HAP-1 (cell line): ENCODE results near the gene ZNHIT6.

Experiments used
- DNase-seq, 2 experiments: peaks; one replicate each; pipeline ENCODE4 v3.0.0-alpha.2; 2016 to 2020; ENCODE audit warnings: low spot score in 2 of 2
- H3K27me3 ChIP-seq: fragments of 250-450 bp; sonication (Bioruptor Pico); 2 replicates; pipeline ENCODE4 v1.5.1; 2020; ENCODE audit warnings: low read depth, mild to moderate bottlenecking, moderate library complexity
- H3K36me3 ChIP-seq: fragments of 250-450 bp; sonication (Bioruptor Pico); replicated peaks from 2 replicates; pipeline ENCODE4 v1.5.1; 2020; ENCODE audit warnings: mild to moderate bottlenecking
- H3K4me1 ChIP-seq: fragments of 250-450 bp; sonication (Bioruptor Pico); 2 replicates; pipeline ENCODE4 v1.5.1; 2020; ENCODE audit warnings: mild to moderate bottlenecking
- H3K4me3 ChIP-seq: fragments of 250-450 bp; sonication (Bioruptor Pico); 2 replicates; pipeline ENCODE4 v1.5.1; 2020; ENCODE audit warnings: mild to moderate bottlenecking, moderate library complexity
- H3K9me3 ChIP-seq: fragments of 250-450 bp; sonication (Bioruptor Pico); 2 replicates; pipeline ENCODE4 v1.5.1; 2020; ENCODE audit warnings: mild to moderate bottlenecking, moderate library complexity
- in situ Hi-C: fragments of 300-500 bp; cut with MboI; formaldehyde crosslinking; loops from 3 replicates; pipeline ENCODE4 v1.14.3; 2020; ENCODE audit warnings: low sequenced_read_pairs, inconsistent platforms, mixed read lengths

The ZNHIT6 gene

DNA sequence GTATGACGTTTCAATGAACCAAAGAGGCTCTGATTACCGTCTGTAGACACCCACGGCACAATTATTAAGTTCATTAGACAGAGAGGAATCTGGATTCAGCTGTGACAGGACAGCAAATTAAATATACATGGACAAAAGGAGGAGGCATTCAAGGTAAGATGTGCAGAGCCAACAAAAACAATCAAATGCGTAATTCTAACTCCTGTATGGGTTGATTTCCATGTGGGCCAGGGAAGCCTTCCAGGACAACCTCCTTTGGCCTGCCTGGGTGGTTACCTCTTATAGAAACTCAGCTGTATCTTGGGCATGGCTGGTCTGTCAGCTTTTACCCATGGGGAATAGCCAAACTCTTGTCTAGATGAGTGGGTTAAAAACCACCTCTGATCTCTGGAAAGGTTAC is 83.9 kb downstream of the ZNHIT6 start:
- H3K36me3 ChIP-seq: no peaks in the 10 kb centered on the region; the same call in 1 of the 2 replicates
- DNase-seq: no peak
- H3K9me3 ChIP-seq: peaks cover 4% of the 10 kb centered on the region; the same call in 1 of the 2 replicates
- H3K27me3 ChIP-seq: no peaks in the 10 kb centered on the region
- in situ Hi-C loops: no loop called here
- H3K4me3 ChIP-seq: no peak overlapping the region
- H3K4me1 ChIP-seq: no peaks in the 10 kb centered on the region; the same call in 1 of the 2 replicates

DNA sequence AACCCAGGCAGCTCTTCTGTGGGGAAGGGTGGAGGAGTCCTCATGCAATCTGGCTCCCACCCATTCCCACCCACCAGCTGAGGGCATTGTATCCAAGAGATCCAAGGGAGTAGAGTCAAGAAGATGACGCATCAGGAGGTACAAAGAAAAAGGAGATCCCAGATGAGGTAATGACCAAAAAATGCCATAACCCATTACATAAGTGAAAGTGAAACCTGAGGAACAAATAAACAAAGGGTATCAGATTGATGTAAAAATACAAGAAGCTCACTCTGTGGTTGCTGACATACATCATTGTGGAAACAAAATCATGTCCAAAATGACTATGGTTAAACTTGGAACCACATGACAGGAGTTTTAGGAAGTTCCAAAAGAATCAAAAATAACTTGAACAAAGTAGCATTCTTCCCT is 85.2 kb downstream of the ZNHIT6 start:
- DNase-seq: no peak
- Histone ChIP-seq H3K9me3 (peaks cover 4% of the 10 kb centered on the region; the same call in 1 of the 2 replicates), H3K36me3 (no peaks in the 10 kb centered on the region; the same call in 1 of the 2 replicates), H3K4me3 (no peak overlapping the region), H3K4me1 (no peaks in the 10 kb centered on the region), H3K27me3 (no peaks in the 10 kb centered on the region)
- in situ Hi-C loops: no loop called here

DNA sequence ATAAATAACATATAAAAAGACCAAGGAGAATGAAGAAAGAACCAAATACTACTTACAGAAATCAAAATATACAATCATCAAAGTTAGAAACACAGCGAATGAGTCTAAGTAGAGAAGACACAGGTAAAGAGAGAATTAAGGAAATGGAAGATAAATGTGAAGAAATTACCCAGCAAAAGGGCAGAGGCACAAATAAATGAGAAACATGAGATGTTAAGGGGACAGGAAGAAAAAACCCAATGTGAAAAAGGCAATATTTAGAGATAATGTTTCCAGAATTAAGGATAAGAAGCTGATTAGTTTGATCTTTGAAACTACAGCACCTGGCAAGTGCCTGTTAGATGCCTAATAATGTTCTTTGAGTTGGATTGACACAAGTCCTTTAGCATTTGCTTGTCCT is 86.8 kb downstream of the ZNHIT6 start:
- DNase-seq: no peak
- H3K4me3 ChIP-seq: no peak overlapping the region
- H3K4me1 ChIP-seq: no peaks in the 10 kb centered on the region
- no peaks in the 10 kb centered on the region for H3K27me3 ChIP-seq
- peaks cover 4% of the 10 kb centered on the region; the same call in 1 of the 2 replicates for H3K9me3 ChIP-seq
- in situ Hi-C loops: no loop called here
- no peaks in the 10 kb centered on the region for H3K36me3 ChIP-seq

DNA sequence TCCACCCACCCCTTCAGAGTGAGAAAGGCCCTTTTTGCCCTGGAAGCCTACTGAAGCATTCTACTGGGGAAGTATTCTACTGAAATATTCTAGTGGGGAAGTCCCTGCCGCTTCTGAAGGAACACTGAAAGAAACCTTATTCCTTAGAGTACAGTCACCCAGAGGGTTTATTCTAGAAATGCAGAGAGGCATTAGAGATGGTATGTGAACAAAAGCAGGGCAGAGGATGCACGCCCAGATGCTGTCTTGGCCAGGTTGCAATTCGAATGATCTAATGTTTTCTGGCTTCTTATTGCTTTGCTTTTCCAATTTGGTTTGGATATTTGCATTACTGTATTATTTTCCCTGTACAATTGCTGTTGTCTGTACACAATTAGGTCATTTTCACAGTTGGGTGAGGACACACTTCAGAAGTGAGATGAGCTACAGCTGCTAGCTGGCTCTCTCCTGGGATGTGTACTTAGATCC is 90.6 kb downstream of the ZNHIT6 start:
- in situ Hi-C loops: no loop called here
- Histone ChIP-seq H3K36me3 (no peaks in the 10 kb centered on the region), H3K27me3 (no peaks in the 10 kb centered on the region), H3K4me1 (no peaks in the 10 kb centered on the region), H3K4me3 (no peak overlapping the region), H3K9me3 (peaks cover 4% of the 10 kb centered on the region; the same call in 1 of the 2 replicates)
- no peak for DNase-seq

DNA sequence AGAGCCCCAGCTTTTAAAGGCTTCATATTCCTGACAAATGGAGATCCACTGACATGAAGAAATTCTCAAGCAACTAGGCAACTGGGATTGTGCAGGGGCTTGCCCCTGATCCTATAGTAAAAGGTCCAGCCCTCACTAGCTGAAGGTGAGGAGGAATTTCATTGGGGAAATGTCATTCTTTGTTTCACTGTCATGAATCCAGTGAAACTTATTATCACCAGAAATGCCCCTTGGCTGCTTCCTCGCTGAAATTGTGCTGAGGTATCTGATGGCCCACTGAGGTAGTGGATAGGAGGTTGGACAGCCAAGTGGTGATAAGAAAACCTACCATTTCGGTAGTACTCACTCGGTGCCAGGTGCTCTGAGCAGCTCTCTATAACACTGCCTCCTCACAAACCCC is 91.5 kb downstream of the ZNHIT6 start:
- no peaks in the 10 kb centered on the region for H3K27me3 ChIP-seq
- H3K4me3 ChIP-seq: no peak overlapping the region
- peaks cover 4% of the 10 kb centered on the region; the same call in 1 of the 2 replicates for H3K9me3 ChIP-seq
- no peaks in the 10 kb centered on the region for H3K36me3 ChIP-seq
- in situ Hi-C loops: no loop called here
- no peaks in the 10 kb centered on the region for H3K4me1 ChIP-seq
- DNase-seq: no peak

DNA sequence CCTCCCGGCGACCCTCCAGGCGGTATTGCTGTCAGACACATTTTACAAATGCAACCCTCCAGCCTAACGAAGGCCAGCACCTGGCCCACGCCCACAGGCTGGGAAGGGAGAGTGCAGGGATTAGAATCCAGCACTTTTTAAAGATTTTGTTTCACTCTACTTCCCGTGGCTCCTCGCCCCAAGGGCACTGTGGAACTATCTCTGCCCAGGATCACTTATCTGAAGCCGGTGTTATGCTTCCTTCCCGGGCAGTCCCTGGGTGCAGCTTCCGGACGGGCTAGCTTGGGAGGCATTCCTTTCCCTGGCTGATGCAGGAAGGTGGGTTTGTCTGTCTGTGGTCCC is 91.9 kb downstream of the ZNHIT6 start:
- DNase-seq: no peak
- H3K4me3 ChIP-seq: no peak overlapping the region
- in situ Hi-C loops: no loop called here
- H3K4me1 ChIP-seq: no peaks in the 10 kb centered on the region
- no peaks in the 10 kb centered on the region for H3K27me3 ChIP-seq
- 0 out of 2 replicates have a peak, but pooled peaks cover under 1% of the 10 kb centered on the region for H3K9me3 ChIP-seq
- no peaks in the 10 kb centered on the region for H3K36me3 ChIP-seq

DNA sequence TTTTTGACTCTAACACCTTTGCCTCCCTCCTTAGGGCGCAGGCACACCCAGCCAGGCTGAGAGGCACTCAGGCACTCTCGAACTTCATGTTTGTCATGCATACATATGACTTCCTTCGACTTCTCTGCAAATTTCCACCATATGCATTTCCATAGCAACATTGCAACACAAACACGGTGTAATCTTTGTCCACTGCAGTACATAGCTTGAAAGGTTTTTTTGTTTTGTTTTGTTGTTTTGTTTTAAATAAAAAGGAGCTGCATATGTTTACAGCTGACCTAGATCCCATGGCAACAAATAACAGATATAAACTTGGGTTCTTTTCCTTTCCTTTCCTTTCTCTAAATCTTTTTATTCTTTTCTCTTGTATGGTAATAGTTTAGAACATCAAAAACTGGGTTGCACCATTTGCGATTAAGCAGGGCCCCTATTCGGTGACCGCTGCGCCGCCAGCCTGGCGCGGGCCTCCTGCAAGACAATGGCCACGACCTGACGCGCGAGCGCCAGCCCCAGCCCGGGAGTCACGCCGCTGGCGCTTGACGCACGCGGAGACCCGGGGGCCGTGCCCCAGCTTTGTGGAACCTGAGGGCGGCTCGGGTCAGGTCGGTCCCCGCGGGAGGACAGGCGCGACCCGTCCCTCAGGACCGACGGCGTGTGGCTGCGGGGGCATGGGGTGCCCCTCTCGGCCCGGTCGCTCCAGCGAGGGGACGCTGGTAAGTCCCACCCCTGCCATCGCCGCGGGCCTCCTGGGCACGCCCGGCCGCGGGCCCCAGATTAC is 92.5 kb downstream of the ZNHIT6 start:
- Histone ChIP-seq H3K4me1 (no peaks in the 10 kb centered on the region), H3K27me3 (no peaks in the 10 kb centered on the region), H3K36me3 (no peaks in the 10 kb centered on the region), H3K9me3 (no peaks in the 10 kb centered on the region), H3K4me3 (no peak overlapping the region)
- in situ Hi-C loops: no loop called here
- no peak for DNase-seq

DNA sequence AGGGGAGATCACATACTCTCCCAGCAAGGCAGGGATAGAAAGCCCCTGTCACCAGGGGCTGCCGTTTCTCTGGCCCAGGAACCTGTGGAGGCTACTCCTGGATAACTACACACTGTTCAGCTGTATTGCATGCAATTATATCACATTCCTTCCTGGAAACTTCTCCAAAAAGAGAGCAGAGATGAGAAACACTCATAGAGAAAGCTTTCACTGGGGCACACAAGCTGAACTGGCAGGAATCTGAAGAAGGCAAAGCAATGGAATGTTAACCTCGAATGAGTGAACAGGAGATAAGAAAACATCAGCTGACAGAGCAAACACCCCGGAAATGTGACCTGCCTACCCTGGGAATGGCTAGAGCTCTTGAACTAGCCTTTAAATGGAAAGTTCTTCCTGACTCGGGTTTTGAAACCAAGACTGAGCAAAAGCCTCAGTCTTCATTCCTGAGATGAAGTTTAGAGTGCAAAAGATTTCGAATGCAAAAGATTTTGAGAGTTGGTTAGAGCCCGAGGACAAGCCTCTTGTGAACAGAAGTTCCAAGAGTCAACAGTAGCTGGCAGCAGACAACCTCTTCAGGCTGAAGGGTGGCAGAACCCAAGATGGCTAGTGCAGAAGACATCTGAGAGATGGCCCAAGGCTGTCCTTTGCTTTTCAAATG is 95.4 kb downstream of the ZNHIT6 start:
- Histone ChIP-seq H3K9me3 (no peaks in the 10 kb centered on the region), H3K4me3 (no peak overlapping the region), H3K36me3 (no peaks in the 10 kb centered on the region), H3K27me3 (no peaks in the 10 kb centered on the region), H3K4me1 (peaks cover 7% of the 10 kb centered on the region)
- DNase-seq: no peak
- in situ Hi-C loops: no loop called here

DNA sequence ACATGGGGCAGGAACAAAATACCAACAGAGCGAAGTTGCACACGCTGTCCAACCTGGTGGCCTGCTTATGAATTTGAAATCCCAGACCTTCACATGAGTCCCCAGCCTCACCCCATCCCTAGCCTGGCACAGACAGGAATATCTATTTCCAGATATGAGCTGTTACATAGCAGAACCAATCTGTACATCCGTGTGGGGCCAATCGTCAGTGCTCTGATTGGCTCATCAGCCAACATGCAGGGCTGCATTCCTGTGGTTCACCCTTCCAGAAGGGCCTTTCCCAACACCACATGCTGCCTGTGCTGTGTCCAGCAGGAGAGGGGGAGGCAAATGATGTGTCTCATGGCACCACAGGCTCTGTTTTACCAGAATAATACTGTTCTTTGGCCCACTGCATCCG is 96.4 kb downstream of the ZNHIT6 start:
- DNase-seq: no peak
- in situ Hi-C loops: no loop called here
- no peak overlapping the region for H3K4me3 ChIP-seq
- H3K9me3 ChIP-seq: no peaks in the 10 kb centered on the region
- peaks cover 16% of the 10 kb centered on the region for H3K4me1 ChIP-seq
- H3K27me3 ChIP-seq: no peaks in the 10 kb centered on the region
- H3K36me3 ChIP-seq: no peaks in the 10 kb centered on the region

DNA sequence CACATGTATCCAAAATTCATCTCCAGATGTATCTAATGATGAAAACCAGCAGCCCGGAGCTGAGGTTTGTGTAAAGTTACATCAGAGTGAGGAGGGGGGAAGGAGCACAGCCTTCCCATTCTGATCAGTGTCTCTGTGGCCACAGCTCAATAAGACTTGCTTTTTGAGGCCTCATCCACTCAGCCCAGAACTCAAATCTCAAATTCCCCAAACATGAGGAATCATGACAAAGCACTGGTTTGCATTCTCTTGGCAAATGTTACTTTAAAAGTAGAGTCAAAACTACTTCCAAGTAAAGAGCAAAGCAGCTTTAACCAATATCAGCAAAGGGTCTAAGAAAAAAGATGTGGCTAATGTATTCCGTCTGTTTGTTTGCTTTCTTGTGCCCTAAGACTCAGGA is 96.8 kb downstream of the ZNHIT6 start:
- Histone ChIP-seq H3K4me3 (no peak overlapping the region), H3K9me3 (no peaks in the 10 kb centered on the region), H3K36me3 (no peaks in the 10 kb centered on the region), H3K27me3 (no peaks in the 10 kb centered on the region), H3K4me1 (peaks cover 20% of the 10 kb centered on the region)
- DNase-seq: no peak
- in situ Hi-C loops: no loop called here

DNA sequence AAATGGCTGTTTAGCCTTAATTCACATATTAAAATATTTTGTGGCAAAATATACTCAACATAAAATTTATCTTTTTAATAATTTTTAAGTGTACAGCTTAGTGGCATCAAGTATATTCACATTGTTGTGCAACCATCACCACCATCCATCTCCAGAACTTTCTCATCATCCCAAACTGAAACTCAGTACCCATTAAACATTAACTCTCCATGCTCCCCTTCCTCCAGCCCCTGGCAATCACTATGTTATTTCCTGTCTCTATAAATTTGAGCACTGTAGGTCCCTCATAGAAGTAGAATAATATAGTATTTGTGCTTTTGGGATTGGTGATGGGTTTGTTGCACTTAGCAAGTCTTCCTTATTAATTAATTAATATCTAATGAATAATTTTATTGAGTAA is 98.3 kb downstream of the ZNHIT6 start:
- DNase-seq: no peak
- in situ Hi-C loops: no loop called here

DNA sequence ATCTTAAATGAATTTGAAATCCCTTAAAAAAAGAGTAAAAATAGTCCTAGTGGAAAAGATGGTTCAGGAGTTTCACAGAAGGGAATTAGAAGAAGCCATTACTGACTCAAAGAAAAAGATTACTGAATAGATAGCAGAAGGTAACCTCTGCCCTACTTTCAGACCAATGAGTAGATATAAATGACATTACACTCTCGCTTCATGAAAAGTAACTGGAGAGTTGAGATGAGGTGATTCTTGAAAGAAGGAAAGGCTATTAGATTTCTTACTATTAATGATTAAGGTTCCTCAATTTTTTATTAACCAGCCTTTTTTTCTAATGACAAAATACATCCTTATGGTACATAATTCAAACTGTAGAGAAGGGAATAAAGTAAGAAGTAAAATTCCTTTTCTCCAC is 99.4 kb downstream of the ZNHIT6 start:
- in situ Hi-C loops: no loop called here
- Histone ChIP-seq H3K27me3 (no peaks in the 10 kb centered on the region), H3K4me3 (no peak overlapping the region), H3K36me3 (no peaks in the 10 kb centered on the region), H3K4me1 (peaks cover 25% of the 10 kb centered on the region), H3K9me3 (no peaks in the 10 kb centered on the region)
- DNase-seq: no peak

More for the DNA sequence above, 98.3 kb downstream of the ZNHIT6 start:
- Histone ChIP-seq H3K9me3 (no peaks in the 10 kb centered on the region), H3K4me3 (no peak overlapping the region), H3K4me1 (peaks cover 24% of the 10 kb centered on the region), H3K27me3 (no peaks in the 10 kb centered on the region), H3K36me3 (no peaks in the 10 kb centered on the region)

DNA sequence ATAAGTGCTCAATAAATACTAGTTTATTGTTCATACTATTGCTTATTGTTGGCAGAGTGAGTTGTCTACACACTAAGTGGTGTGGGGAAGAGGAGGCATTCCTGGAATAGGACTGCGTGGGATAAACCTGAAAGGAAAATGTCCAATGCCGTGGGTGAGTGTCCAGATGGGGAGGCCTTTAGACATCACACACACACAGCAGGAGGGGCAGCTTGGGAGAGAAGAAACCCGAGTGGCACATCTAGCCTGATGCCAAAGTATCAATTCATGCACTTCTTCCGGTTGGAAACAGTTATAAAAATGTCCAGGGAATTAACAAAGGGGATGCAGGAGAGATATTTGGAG is 100.3 kb downstream of the ZNHIT6 start:
- H3K4me1 ChIP-seq: peaks cover 25% of the 10 kb centered on the region
- DNase-seq: no peak
- H3K9me3 ChIP-seq: no peaks in the 10 kb centered on the region
- H3K4me3 ChIP-seq: no peak overlapping the region
- H3K36me3 ChIP-seq: no peaks in the 10 kb centered on the region
- in situ Hi-C loops: no loop called here
- H3K27me3 ChIP-seq: no peaks in the 10 kb centered on the region

DNA sequence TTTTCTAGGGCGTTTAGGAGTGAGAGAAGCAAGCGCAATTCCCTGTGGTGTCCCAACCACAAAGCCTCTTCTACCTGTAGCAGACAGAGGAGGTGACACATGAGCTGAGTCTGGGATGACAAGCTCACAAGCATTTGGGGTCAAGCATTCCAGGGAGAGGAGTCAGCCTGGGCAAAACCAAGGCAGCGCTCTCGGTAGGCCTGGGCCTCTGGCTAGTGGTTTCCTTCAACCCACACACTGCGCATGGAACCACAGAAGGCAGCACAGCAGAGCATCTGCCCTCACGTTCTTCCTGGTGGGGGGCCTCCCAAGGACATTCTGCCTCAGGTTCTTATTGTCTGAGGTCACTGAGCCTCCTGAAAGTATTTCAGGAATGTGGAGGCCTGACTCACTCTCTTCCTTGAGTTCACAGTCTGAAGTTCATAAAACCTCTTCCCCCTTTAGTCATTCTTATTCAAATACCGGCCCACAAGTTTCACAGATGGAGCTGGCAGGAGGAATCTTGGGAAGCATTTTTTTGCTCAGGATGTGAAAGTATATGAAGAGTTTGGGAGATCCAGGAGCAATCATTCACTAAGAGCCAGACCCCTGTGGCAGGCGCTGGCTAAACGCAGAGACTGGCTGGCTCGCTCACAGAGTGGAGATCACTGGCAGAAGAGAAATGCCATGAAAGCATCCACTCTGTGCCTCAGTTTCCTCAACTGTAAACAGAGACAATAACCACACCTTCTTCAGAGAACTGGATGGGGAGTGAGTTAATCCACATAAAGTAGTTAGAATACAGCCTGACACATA is 100.9 kb downstream of the ZNHIT6 start:
- Histone ChIP-seq H3K9me3 (no peaks in the 10 kb centered on the region), H3K4me1 (peaks cover 25% of the 10 kb centered on the region), H3K27me3 (no peaks in the 10 kb centered on the region), H3K4me3 (no peak overlapping the region), H3K36me3 (no peaks in the 10 kb centered on the region)
- in situ Hi-C loops: no loop called here
- peak; percentile 85 to 97 for DNase-seq
